ENCODE measurements around the gene MPP2.

The MPP2 gene

GRCh38 chr17:43868226-43868994 is 38.9 kb downstream of the MPP2 start:
- Histone ChIP-seq H3K36me3 (ENCODE audit: control insufficient read depth, insufficient read depth, low read length) (no peaks in the 10 kb centered on the region), H2BK120ac (ENCODE audit: low read depth, low read length) (no peak overlapping the region), H4K5ac (ENCODE audit: low read length) (no peak overlapping the region), H3K4me1 (ENCODE audit: control insufficient read depth, low read depth, low read length) (no peaks in the 10 kb centered on the region), H2BK15ac (replicated peaks; ENCODE audit: low read depth) (no peak overlapping the region), H2BK5ac (ENCODE audit: low read length) (no peak overlapping the region), H2AK5ac (ENCODE audit: low read length) (no peak overlapping the region), H3K27me3 (ENCODE audit: insufficient read depth, low read length, poor library complexity) (no peaks in the 10 kb centered on the region), H3K18ac (ENCODE audit: low read length) (no peak overlapping the region), H3K27ac (ENCODE audit: low read depth, low read length) (no peak overlapping the region), H3K23ac (ENCODE audit: low read length) (no peak overlapping the region), H3K4me2 (ENCODE audit: low read length) (no peak overlapping the region), H3K79me2 (ENCODE audit: control insufficient read depth, insufficient read depth, low read length) (no peaks in the 10 kb centered on the region), H3K9ac (ENCODE audit: low read length) (no peak overlapping the region), H3K4me3 (ENCODE audit: low read length) (no peak overlapping the region), H3K56ac (ENCODE audit: low read length) (no peak overlapping the region), H3K79me1 (ENCODE audit: low read length) (no peaks in the 10 kb centered on the region), H4K8ac (ENCODE audit: low read depth, low read length) (no peak overlapping the region), H3K4ac (ENCODE audit: low read depth, low read length) (no peak overlapping the region)
- WGBS (ENCODE audit: extremely low coverage, insufficient coverage, low lambda C conversion rate), result no CpG with 5 or more reads among the region's 10 CpGs
- DNase-seq, result no peak

GRCh38 chr17:43864161-43864984 is 43.0 kb downstream of the MPP2 start:
- H3K23ac ChIP-seq (ENCODE audit: low read length), result no peak overlapping the region
- no peaks in the 10 kb centered on the region for H3K79me2 ChIP-seq (ENCODE audit: control insufficient read depth, insufficient read depth, low read length)
- no peak overlapping the region for H3K4me3 ChIP-seq (ENCODE audit: low read length)
- no peak overlapping the region for H3K56ac ChIP-seq (ENCODE audit: low read length)
- no peak overlapping the region for H4K5ac ChIP-seq (ENCODE audit: low read length)
- no peak overlapping the region for H2BK5ac ChIP-seq (ENCODE audit: low read length)
- no peaks in the 10 kb centered on the region for H3K79me1 ChIP-seq (ENCODE audit: low read length)
- H3K4ac ChIP-seq (ENCODE audit: low read depth, low read length), result no peak overlapping the region
- no peak for DNase-seq
- H3K27me3 ChIP-seq (ENCODE audit: insufficient read depth, low read length, poor library complexity), result no peaks in the 10 kb centered on the region
- WGBS (ENCODE audit: extremely low coverage, insufficient coverage, low lambda C conversion rate), result no CpG with 5 or more reads among the region's 4 CpGs
- no peak overlapping the region for H2BK15ac ChIP-seq (replicated peaks; ENCODE audit: low read depth)
- no peak overlapping the region for H4K8ac ChIP-seq (ENCODE audit: low read depth, low read length)
- H3K18ac ChIP-seq (ENCODE audit: low read length), result no peak overlapping the region
- H3K9ac ChIP-seq (ENCODE audit: low read length), result no peak overlapping the region
- H3K27ac ChIP-seq (ENCODE audit: low read depth, low read length), result no peak overlapping the region
- H2AK5ac ChIP-seq (ENCODE audit: low read length), result no peak overlapping the region
- no peaks in the 10 kb centered on the region for H3K4me1 ChIP-seq (ENCODE audit: control insufficient read depth, low read depth, low read length)
- H2BK120ac ChIP-seq (ENCODE audit: low read depth, low read length), result no peak overlapping the region
- H3K4me2 ChIP-seq (ENCODE audit: low read length), result no peak overlapping the region
- no peaks in the 10 kb centered on the region for H3K36me3 ChIP-seq (ENCODE audit: control insufficient read depth, insufficient read depth, low read length)

DNA sequence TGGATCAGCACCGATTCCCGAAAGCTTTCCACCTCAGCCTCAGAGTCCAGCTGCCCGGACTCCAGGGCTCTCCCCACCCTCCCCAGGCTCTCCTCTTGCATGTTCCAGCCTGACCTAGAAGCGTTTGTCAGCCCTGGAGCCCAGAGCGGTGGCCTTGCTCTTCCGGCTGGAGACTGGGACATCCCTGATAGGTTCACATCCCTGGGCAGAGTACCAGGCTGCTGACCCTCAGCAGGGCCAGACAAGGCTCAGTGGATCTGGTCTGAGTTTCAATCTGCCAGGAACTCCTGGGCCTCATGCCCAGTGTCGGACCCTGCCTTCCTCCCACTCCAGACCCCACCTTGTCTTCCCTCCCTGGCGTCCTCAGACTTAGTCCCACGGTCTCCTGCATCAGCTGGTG is 45.4 kb downstream of the MPP2 start:
- Histone ChIP-seq H4K8ac (ENCODE audit: low read depth, low read length) (no peak overlapping the region), H3K56ac (ENCODE audit: low read length) (no peak overlapping the region), H3K4me3 (ENCODE audit: low read length) (no peak overlapping the region), H3K9ac (ENCODE audit: low read length) (no peak overlapping the region), H3K4me2 (ENCODE audit: low read length) (no peak overlapping the region), H3K18ac (ENCODE audit: low read length) (no peak overlapping the region), H3K79me2 (ENCODE audit: control insufficient read depth, insufficient read depth, low read length) (no peaks in the 10 kb centered on the region), H4K5ac (ENCODE audit: low read length) (no peak overlapping the region), H3K4me1 (ENCODE audit: control insufficient read depth, low read depth, low read length) (no peaks in the 10 kb centered on the region), H2BK120ac (ENCODE audit: low read depth, low read length) (no peak overlapping the region), H3K23ac (ENCODE audit: low read length) (no peak overlapping the region), H2BK15ac (replicated peaks; ENCODE audit: low read depth) (no peak overlapping the region), H3K27ac (ENCODE audit: low read depth, low read length) (no peak overlapping the region), H3K4ac (ENCODE audit: low read depth, low read length) (no peak overlapping the region), H3K27me3 (ENCODE audit: insufficient read depth, low read length, poor library complexity) (no peaks in the 10 kb centered on the region), H3K36me3 (ENCODE audit: control insufficient read depth, insufficient read depth, low read length) (no peaks in the 10 kb centered on the region), H2AK5ac (ENCODE audit: low read length) (no peak overlapping the region), H2BK5ac (ENCODE audit: low read length) (no peak overlapping the region), H3K79me1 (ENCODE audit: low read length) (no peaks in the 10 kb centered on the region)
- WGBS (ENCODE audit: extremely low coverage, insufficient coverage, low lambda C conversion rate), result no CpG with 5 or more reads among the region's 9 CpGs
- DNase-seq, result no peak

DNA sequence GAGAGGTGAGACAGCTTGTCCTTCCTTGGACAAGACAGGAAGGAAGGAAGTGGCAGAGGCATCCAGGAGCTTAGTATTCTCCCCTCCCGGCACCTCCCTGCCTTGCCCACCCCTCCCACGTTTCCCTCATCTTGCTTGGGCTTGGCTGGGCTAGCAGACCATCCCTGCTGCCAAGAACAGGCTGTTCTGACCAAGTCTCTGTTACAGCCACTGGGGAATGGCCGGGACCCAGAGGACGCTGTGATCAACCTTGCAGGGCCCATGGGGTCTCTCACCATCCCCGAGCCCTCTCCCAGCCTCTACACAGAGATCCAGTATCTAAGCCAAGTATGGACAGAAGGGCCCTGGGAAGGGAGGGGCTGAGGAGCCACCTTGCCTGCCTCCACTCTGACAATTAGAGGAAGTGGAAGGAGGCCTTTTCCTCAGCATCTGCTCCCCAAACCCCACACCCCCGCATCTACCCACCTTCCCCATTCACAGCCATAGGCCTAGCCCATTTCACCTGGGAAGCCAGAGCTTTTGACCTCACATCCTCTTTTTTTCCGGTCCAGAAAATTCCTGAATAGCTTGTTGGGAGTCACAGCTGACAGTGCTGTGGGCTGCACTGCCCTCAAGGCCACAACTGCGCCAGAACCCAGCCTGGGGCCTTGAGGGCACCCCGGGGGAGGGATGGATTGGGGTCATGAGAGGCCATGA is 46.3 kb downstream of the MPP2 start:
- no peak overlapping the region for H4K8ac ChIP-seq (ENCODE audit: low read depth, low read length)
- H3K9ac ChIP-seq (ENCODE audit: low read length), result no peak overlapping the region
- no peak overlapping the region for H4K5ac ChIP-seq (ENCODE audit: low read length)
- H3K23ac ChIP-seq (ENCODE audit: low read length), result no peak overlapping the region
- H3K4me2 ChIP-seq (ENCODE audit: low read length), result no peak overlapping the region
- H3K27me3 ChIP-seq (ENCODE audit: insufficient read depth, low read length, poor library complexity), result no peaks in the 10 kb centered on the region
- no peak overlapping the region for H3K27ac ChIP-seq (ENCODE audit: low read depth, low read length)
- no peak overlapping the region for H3K4me3 ChIP-seq (ENCODE audit: low read length)
- H2BK120ac ChIP-seq (ENCODE audit: low read depth, low read length), result no peak overlapping the region
- H3K4me1 ChIP-seq (ENCODE audit: control insufficient read depth, low read depth, low read length), result no peaks in the 10 kb centered on the region
- WGBS (ENCODE audit: extremely low coverage, insufficient coverage, low lambda C conversion rate), result no CpG with 5 or more reads among the region's 9 CpGs
- no peak overlapping the region for H2BK15ac ChIP-seq (replicated peaks; ENCODE audit: low read depth)
- no peak overlapping the region for H2BK5ac ChIP-seq (ENCODE audit: low read length)
- H3K18ac ChIP-seq (ENCODE audit: low read length), result no peak overlapping the region
- H3K36me3 ChIP-seq (ENCODE audit: control insufficient read depth, insufficient read depth, low read length), result no peaks in the 10 kb centered on the region
- no peak overlapping the region for H3K4ac ChIP-seq (ENCODE audit: low read depth, low read length)
- H3K56ac ChIP-seq (ENCODE audit: low read length), result no peak overlapping the region
- no peak overlapping the region for H2AK5ac ChIP-seq (ENCODE audit: low read length)
- no peak for DNase-seq
- no peaks in the 10 kb centered on the region for H3K79me2 ChIP-seq (ENCODE audit: control insufficient read depth, insufficient read depth, low read length)
- H3K79me1 ChIP-seq (ENCODE audit: low read length), result no peaks in the 10 kb centered on the region

DNA sequence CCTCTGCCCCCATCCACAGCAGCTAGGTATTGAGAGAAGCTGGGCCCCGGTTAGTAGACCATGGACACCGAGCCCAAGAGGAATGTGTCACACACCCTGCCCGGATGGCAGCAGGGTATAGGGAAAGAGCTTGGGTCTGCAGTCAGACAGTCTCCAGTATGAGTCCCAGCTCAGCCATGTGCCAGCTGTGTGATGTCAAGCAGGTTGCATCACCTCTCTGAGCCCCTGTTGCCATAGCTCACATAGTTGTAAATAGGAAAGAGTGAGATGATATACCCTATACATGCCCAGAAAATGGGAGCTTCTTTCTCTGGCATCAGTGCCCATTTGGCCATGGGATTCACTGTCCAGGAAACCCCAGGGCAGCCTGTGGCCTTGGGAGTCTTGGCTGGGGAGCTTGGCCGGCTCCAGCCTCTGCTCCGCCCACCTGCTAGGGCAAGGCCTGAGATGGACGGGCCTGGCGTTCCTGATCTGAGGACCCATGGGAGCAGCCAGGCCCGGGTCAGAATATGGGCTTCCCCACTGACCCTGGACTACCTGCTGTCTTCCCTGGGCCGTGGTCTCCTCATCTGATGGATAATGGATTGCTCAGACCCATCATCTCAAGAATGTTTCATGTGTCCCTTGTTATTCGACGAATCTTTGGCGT is 47.1 kb downstream of the MPP2 start:
- Histone ChIP-seq H2BK15ac (replicated peaks; ENCODE audit: low read depth) (no peak overlapping the region), H2BK5ac (ENCODE audit: low read length) (no peak overlapping the region), H3K23ac (ENCODE audit: low read length) (no peak overlapping the region), H3K4me1 (ENCODE audit: control insufficient read depth, low read depth, low read length) (no peaks in the 10 kb centered on the region), H3K27ac (ENCODE audit: low read depth, low read length) (no peak overlapping the region), H2BK120ac (ENCODE audit: low read depth, low read length) (no peak overlapping the region), H3K27me3 (ENCODE audit: insufficient read depth, low read length, poor library complexity) (no peaks in the 10 kb centered on the region), H3K18ac (ENCODE audit: low read length) (no peak overlapping the region), H3K4me3 (ENCODE audit: low read length) (no peak overlapping the region), H4K5ac (ENCODE audit: low read length) (no peak overlapping the region), H4K8ac (ENCODE audit: low read depth, low read length) (no peak overlapping the region), H3K4ac (ENCODE audit: low read depth, low read length) (no peak overlapping the region), H3K56ac (ENCODE audit: low read length) (no peak overlapping the region), H3K4me2 (ENCODE audit: low read length) (no peak overlapping the region), H2AK5ac (ENCODE audit: low read length) (no peak overlapping the region), H3K79me1 (ENCODE audit: low read length) (no peaks in the 10 kb centered on the region), H3K36me3 (ENCODE audit: control insufficient read depth, insufficient read depth, low read length) (no peaks in the 10 kb centered on the region), H3K9ac (ENCODE audit: low read length) (no peak overlapping the region), H3K79me2 (ENCODE audit: control insufficient read depth, insufficient read depth, low read length) (no peaks in the 10 kb centered on the region)
- no CpG with 5 or more reads among the region's 12 CpGs for WGBS (ENCODE audit: extremely low coverage, insufficient coverage, low lambda C conversion rate)
- DNase-seq, result no peak
